CD4-positive, alpha-beta T cell (primary cell): ENCODE measurements around the gene GPC6. TPM values are rescaled to one million over a fixed set of nuclear protein-coding genes. Genes with fewer than 3 reads are reported as not detected.

Source experiments
- ATAC-seq: fragments of 200-7000 bp; cut with Tn5 transposase; one replicate; pipeline ENCODE4 v1.10.0; 2022; ENCODE audit warnings: mild to moderate bottlenecking; ENCODE audit not compliant: poor library complexity
- CTCF ChIA-PET: fragments of 350-600 bp; sonication (Branson Sonifier 250); formaldehyde crosslinking; loops from one replicate; lab custom pipeline; 2021; ENCODE audit warnings: antibody characterized with exemption, inconsistent platforms; lab: Charles Lee
- POLR2A ChIA-PET: fragments of 350-600 bp; sonication (Branson Sonifier 250); formaldehyde crosslinking; loops from one replicate; lab custom pipeline; 2021; ENCODE audit warnings: antibody characterized with exemption, inconsistent platforms; lab: Charles Lee
- DNase-seq, 14 experiments: peaks; one replicate each; pipeline ENCODE4 v3.0.0-alpha.2; 2013 to 2020; ENCODE audit warnings: mixed read lengths in 2 of 14
- H3K27ac ChIP-seq, 2 donors: one replicate each; pipeline versions ENCODE4 v1.5.1 to v1.7.0; 2013; ENCODE audit warnings: low read length in 2 of 2, low read depth in 1 of 2, mild to moderate bottlenecking in 1 of 2
- H3K27me3 ChIP-seq, 2 experiments: 1 replicate in 1 of 2; 2 replicates in 1 of 2; pipeline versions ENCODE4 v1.6.1 to v1.7.0; 2013; ENCODE audit warnings: low read length in 2 of 2, control low read depth in 1 of 2, mild to moderate bottlenecking in 1 of 2, moderate library complexity in 1 of 2; ENCODE audit not compliant: insufficient read depth in 2 of 2, control insufficient read depth in 1 of 2
- H3K36me3 ChIP-seq: one replicate; pipeline ENCODE4 v1.6.1; 2013; ENCODE audit warnings: low read length, control low read depth; ENCODE audit not compliant: insufficient read depth
- H3K4me1 ChIP-seq: one replicate; pipeline ENCODE4 v1.6.1; 2013; ENCODE audit warnings: low read length, control low read depth; ENCODE audit not compliant: insufficient read depth
- H3K4me3 ChIP-seq: one replicate; pipeline ENCODE4 v1.5.1; 2013; ENCODE audit warnings: mild to moderate bottlenecking, low read length, moderate library complexity
- H3K9me3 ChIP-seq, 2 experiments: 1 replicate in 1 of 2; 2 replicates in 1 of 2; pipeline versions ENCODE4 v1.6.1 to v1.7.0; 2013; ENCODE audit warnings: low read length in 2 of 2, mild to moderate bottlenecking in 2 of 2, control low read depth in 1 of 2, moderate library complexity in 1 of 2; ENCODE audit not compliant: control insufficient read depth in 1 of 2, insufficient read depth in 1 of 2
- H3K27ac Mint-ChIP-seq: one replicate; pipeline ENCODE4 v1.8.0; 2020; ENCODE audit warnings: mixed read lengths
- H3K27me3 Mint-ChIP-seq: one replicate; pipeline ENCODE4 v1.8.0; 2021; ENCODE audit warnings: mixed read lengths
- H3K36me3 Mint-ChIP-seq: one replicate; pipeline ENCODE4 v1.8.0; 2021; ENCODE audit warnings: low read depth, mixed read lengths
- H3K4me1 Mint-ChIP-seq: one replicate; pipeline ENCODE4 v1.8.0; 2021; ENCODE audit warnings: low read depth, mixed read lengths
- H3K4me3 Mint-ChIP-seq: one replicate; pipeline ENCODE4 v1.8.0; 2020; ENCODE audit warnings: mild to moderate bottlenecking, mixed read lengths
- H3K9me3 Mint-ChIP-seq: one replicate; pipeline ENCODE4 v1.8.0; 2020; ENCODE audit warnings: mixed read lengths
- intact Hi-C, 2 experiments: fragments of 100-400 bp; cut with DNase I in 1 of 2; cut with micrococcal nuclease in 1 of 2; formaldehyde crosslinking; loops; one replicate each; pipeline versions ENCODE4 v1.15.1 to v1.9.0; 2023 to 2025; cut with DNase I, micrococcal nuclease
- total RNA-seq, 174 experiments: library from RNA in 2 of 174; stranded (reverse) in 2 of 174; gene quantifications; one replicate each; pipeline ENCODE4 v1.2.3 and lab custom pipeline; 2021 to 2026
- TF ChIP-seq, protein P1 (sequence below): fragments of 200-600 bp; IDR thresholded peaks from one replicate; pipeline ENCODE4 v1.8.0; 2022; ENCODE audit warnings: antibody characterized with exemption, mild to moderate bottlenecking

GPC6 gene
- total RNA-seq, 2 experiments from 2014 or later = not detected

DNA sequence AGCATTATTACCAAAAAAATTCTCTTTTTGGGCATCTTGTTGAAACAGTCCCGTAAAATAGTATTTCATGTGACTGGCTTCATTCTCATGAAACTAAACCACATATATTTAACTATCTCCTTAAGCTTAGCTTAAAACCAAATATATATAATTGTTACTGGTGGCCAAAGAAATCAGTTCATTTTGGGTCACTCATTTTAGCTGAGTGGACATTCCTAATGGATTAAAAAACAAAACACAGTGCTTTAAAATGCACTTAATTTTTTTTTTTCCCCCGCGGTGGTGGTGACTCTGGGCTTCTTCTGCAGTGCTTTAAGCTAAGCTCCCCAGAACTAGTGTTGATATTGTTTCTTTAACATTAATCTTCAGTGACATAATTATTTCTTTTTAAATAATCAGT is 540.1 kb downstream of the GPC6 start:
- H3K4me3 Mint-ChIP-seq = no peak overlapping the region
- CTCF ChIA-PET = no interaction called here
- POLR2A ChIA-PET = no interaction called here
- no peaks in the 10 kb centered on the region for H3K36me3 Mint-ChIP-seq
- no peaks in the 10 kb centered on the region for H3K27me3 ChIP-seq
- H3K27ac ChIP-seq = no peak overlapping the region
- H3K4me1 Mint-ChIP-seq = no peaks in the 10 kb centered on the region
- no peaks in the 10 kb centered on the region for H3K27me3 Mint-ChIP-seq
- TF ChIP-seq, protein P1, sequence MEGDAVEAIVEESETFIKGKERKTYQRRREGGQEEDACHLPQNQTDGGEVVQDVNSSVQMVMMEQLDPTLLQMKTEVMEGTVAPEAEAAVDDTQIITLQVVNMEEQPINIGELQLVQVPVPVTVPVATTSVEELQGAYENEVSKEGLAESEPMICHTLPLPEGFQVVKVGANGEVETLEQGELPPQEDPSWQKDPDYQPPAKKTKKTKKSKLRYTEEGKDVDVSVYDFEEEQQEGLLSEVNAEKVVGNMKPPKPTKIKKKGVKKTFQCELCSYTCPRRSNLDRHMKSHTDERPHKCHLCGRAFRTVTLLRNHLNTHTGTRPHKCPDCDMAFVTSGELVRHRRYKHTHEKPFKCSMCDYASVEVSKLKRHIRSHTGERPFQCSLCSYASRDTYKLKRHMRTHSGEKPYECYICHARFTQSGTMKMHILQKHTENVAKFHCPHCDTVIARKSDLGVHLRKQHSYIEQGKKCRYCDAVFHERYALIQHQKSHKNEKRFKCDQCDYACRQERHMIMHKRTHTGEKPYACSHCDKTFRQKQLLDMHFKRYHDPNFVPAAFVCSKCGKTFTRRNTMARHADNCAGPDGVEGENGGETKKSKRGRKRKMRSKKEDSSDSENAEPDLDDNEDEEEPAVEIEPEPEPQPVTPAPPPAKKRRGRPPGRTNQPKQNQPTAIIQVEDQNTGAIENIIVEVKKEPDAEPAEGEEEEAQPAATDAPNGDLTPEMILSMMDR = no peak
- no peaks in the 10 kb centered on the region for H3K36me3 ChIP-seq
- no peaks in the 10 kb centered on the region for H3K9me3 ChIP-seq
- no peak overlapping the region for H3K4me3 ChIP-seq
- no peak for DNase-seq
- no peaks in the 10 kb centered on the region for H3K9me3 Mint-ChIP-seq
- H3K4me1 ChIP-seq = no peaks in the 10 kb centered on the region
- intact Hi-C loops = no loop called here
- no peak overlapping the region for H3K27ac Mint-ChIP-seq
- no peak for ATAC-seq

DNA sequence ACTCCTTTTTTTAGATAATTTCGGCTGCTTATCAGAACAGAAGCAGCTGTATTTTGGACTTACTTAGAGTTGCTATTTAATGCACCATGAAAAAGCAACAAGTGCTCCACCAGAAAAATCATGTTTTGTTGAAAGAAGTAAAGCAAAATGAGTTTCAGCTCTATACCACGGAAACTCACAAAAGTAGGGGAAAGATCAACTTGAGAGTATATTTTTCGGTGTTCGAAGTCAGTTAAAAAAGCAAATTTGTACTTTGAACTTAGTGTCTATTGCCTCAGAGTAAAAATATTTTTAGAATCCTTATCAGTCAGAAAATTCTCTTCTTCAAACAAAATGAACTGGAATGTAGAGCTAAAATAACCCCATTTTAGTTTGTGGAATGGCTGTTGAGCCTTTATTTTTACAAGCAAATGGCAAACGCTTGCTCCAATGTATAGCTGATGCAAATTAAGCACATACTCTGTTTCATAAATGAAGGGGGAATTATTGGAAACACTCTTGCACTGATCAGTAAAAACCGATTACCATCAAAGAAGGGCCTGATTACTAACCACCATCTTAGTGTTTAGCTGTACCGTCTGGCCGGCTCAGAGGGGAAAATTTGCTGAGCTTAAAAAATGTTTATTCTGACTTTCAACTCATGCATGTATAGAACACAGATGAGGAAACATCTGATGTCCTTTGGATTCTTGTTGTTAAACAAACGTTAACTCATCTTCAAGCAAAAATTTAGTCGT is 540.7 kb downstream of the GPC6 start:
- DNase-seq (no peak), ATAC-seq (no peak)
- no peaks in the 10 kb centered on the region for H3K4me1 ChIP-seq
- no peaks in the 10 kb centered on the region for H3K9me3 ChIP-seq
- Mint-ChIP-seq H3K4me1 (no peaks in the 10 kb centered on the region), H3K27ac (no peak overlapping the region), H3K27me3 (no peaks in the 10 kb centered on the region), H3K36me3 (no peaks in the 10 kb centered on the region), H3K9me3 (no peaks in the 10 kb centered on the region), H3K4me3 (no peak overlapping the region)
- no peaks in the 10 kb centered on the region for H3K27me3 ChIP-seq
- POLR2A ChIA-PET = no interaction called here
- TF ChIP-seq, protein P1 = no peak
- intact Hi-C loops = no loop called here
- CTCF ChIA-PET = no interaction called here
- H3K36me3 ChIP-seq = no peaks in the 10 kb centered on the region
- H3K4me3 ChIP-seq = no peak overlapping the region
- H3K27ac ChIP-seq = no peak overlapping the region

DNA sequence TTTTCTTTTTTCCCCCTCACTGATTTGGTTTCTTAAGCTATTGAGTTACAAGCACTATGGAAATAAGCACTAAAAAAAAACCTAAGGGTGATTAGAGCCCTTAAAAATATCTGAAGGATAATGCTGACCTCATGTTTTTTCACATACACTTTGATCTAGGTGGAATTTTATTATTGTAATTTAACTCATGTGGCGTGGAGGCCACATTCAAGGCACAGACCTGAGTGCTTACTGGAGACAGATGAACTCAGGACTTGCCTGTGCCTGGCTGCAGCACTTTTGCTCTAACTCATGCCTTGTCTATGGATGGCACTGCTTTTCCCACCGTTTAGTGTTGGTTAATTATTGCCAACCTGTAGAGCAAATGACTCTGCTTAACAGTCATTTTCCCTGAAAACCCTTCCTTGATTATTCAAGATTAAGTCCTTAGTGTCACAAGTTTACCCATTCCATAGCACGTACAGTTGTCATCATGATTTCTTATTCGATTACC is 541.4 kb downstream of the GPC6 start:
- POLR2A ChIA-PET = no interaction called here
- H3K9me3 Mint-ChIP-seq = no peaks in the 10 kb centered on the region
- no peaks in the 10 kb centered on the region for H3K36me3 Mint-ChIP-seq
- Histone ChIP-seq H3K27me3 (no peaks in the 10 kb centered on the region), H3K9me3 (no peaks in the 10 kb centered on the region), H3K27ac (no peak overlapping the region), H3K4me1 (no peaks in the 10 kb centered on the region), H3K36me3 (no peaks in the 10 kb centered on the region), H3K4me3 (no peak overlapping the region)
- H3K27me3 Mint-ChIP-seq = no peaks in the 10 kb centered on the region
- CTCF ChIA-PET = no interaction called here
- H3K4me3 Mint-ChIP-seq = no peak overlapping the region
- no peaks in the 10 kb centered on the region for H3K4me1 Mint-ChIP-seq
- DNase-seq (no peak), ATAC-seq (no peak)
- H3K27ac Mint-ChIP-seq = no peak overlapping the region
- intact Hi-C loops = no loop called here
- TF ChIP-seq, protein P1 = no peak
